Measurements from ENCODE around the gene ACTR3C. TPM values are rescaled to one million over a fixed set of nuclear protein-coding genes. Genes with fewer than 3 reads are reported as not detected.

ACTR3C gene
- total and polyA plus RNA-seq, 4 experiments from 2014 or later = 3.6 to 17.8 (median 10.8) TPM

DNA sequence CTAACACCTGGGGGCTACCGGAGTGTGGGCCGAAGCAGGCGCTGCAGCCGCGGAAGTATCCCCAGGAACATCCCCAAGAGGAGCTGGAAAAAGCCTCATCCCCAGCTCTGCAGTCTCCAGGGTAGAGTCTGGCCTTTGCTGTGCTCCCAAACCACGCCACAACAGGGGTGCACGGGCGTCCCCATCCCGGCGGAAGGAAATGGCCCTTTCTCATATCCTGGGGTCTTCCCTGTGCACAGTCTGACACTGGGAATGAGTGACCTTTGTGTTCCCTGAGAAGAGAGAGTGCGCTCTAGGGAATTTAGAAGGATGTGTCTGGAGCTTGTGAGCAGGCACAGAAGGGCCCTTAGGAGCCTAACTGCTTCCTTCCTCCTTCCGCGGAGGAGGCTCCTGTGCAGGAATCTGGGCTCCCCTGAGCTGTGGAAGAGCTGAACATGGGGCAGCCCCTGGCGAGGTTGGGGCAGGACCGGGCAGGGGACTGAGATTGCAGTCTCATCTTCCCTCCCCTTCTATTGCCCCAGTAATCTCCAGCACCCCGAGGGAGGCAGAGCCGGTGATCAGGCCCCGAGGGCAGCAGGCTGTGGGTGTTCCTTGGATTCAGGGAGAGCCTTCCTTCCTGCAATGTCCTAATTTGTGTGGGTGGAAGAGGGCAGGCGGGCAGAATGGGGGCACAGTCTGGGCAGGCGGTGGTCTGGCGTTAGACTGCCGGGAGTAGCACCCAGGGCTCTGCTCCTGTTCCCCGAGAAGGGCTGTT lies 46.6 kb upstream of the ACTR3C start:
- Mint-ChIP-seq H3K4me1 (peaks cover 10 to 47% (median 25%) of the 10 kb centered on the region in 4 donors), H3K27me3 (no peaks in the 10 kb centered on the region), H3K27ac (peak overlapping the region; percentile 79 to 94 (median 92)), H3K4me3 (peak overlapping the region; percentile 91 to 98 (median 95)), H3K36me3 (peaks cover 12 to 25% of the 10 kb centered on the region in 2 donors), H3K9me3 (no peaks in the 10 kb centered on the region)
- ChIA-PET CTCF (ENCODE audit: partially characterized antibody) (interaction anchor here (0.7 to 6.1 kb wide), 5 partner anchors 8 to 385 kb away, joined by 3 to 55 read pairs (median 3); partner anchors contain the start of gene ZNF775), POLR2A (ENCODE audit: partially characterized antibody) (interaction anchor here (1.1 to 6.9 kb wide), 11 partner anchors 8 to 857 kb away, joined by 3 to 101 read pairs (median 7); partner anchors contain the start of genes ABCF2, ACTR3C, GIMAP7 and LRRC61)
- Histone ChIP-seq H3K27me3 (ENCODE audit: insufficient read depth, low read length) (no peaks in the 10 kb centered on the region), H3K27ac (ENCODE audit: low read depth, low read length) (peak overlapping the region; percentile 75), H3K9me3 (ENCODE audit: control insufficient read depth in 1 of 2, low read length in 2 of 2) (no peaks in the 10 kb centered on the region), H3K36me3 (ENCODE audit: insufficient read depth, low read length) (peaks cover 13% of the 10 kb centered on the region), H3K4me3 (ENCODE audit: low read length in 2 of 2) (peak overlapping the region; percentile 64 to 89), H3K4me1 (ENCODE audit: insufficient read depth, low read length) (peaks cover 22% of the 10 kb centered on the region)
- intact Hi-C loops (cut with micrococcal nuclease) = loop anchor here (2.0 kb wide), 1 partner anchor 47 kb away; the partner anchor contains the start of genes ACTR3C and LRRC61
- no peak for DNase-seq

DNA sequence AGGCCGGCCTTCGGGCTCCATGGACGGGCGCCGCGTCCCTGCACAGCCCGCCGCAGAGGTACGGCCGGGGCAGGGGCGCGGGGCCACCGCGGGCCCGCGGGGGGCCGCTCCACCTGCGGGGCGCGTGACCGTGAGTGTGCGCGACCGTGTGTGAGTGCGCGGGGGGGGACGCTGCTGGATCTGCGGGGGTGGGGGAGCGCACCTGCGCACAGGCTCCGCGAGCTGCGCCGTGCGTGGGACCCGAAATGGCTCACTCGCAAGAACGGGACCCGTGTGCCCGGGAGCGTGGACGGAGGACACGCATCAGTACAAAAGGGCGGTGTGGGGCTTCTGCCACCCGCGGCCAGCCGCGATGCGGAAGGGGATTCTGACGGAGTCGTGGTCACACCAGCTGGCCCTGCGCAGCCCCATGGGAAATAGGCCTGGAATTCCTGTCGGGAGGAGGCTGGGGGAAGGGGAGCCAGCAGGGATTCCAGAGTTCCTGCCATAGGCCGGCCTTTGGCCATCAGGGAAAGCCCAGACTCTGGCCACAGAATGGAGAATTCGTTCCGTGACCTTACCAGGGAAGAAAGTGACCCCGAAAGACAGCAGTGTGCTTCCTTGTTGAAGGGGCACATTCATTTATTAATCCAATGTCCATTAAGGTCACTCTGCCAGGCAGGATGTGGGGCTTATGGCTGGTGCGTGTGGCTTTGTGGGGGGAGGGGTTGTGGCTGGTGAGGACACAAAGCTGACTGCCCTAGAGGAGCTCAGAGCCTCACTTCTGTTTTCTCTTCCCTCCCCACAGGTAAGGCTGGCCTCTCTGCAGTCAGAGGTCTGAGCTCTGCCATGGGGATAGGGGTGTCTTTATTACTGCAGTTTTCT lies 45.8 kb upstream of the ACTR3C start:
- no peaks in the 10 kb centered on the region for H3K9me3 ChIP-seq (ENCODE audit: control insufficient read depth in 1 of 2, low read length in 2 of 2)
- POLR2A ChIA-PET (ENCODE audit: partially characterized antibody) = interaction anchor here (0.6 to 6.9 kb wide), 22 partner anchors 9 to 858 kb away, joined by 3 to 101 read pairs (median 4); partner anchors contain the start of genes ABCF2, ACTR3C, GIMAP4 and GIMAP7
- H3K36me3 Mint-ChIP-seq = peaks cover 12 to 21% of the 10 kb centered on the region in 2 donors

GRCh38 chr7:150368096-150368883 lies 44.9 kb upstream of the ACTR3C start, which contains the start of gene REPIN1:
REPIN1 (plus strand) TSS chr7:150368822; CDS start chr7:150369712, 890 bp downstream.
- no peaks in the 10 kb centered on the region for H3K9me3 ChIP-seq (ENCODE audit: control insufficient read depth in 1 of 2, low read length in 2 of 2)
- H3K4me1 Mint-ChIP-seq = peaks cover 13 to 42% (median 25%) of the 10 kb centered on the region in 4 donors
- CTCF ChIA-PET (ENCODE audit: partially characterized antibody) = interaction anchor here (2.6 to 6.1 kb wide), 2 partner anchors 10 to 13 kb away, joined by 14 to 55 read pairs; partner anchors contain the start of gene ZNF775
- POLR2A ChIA-PET (ENCODE audit: partially characterized antibody) = interaction anchor here (0.6 to 6.9 kb wide), 19 partner anchors 10 to 642 kb away, joined by 3 to 101 read pairs (median 4); partner anchors contain the start of genes GIMAP4, GIMAP7, GIMAP8 and ZNF775
- peaks cover 13% of the 10 kb centered on the region for H3K36me3 ChIP-seq (ENCODE audit: insufficient read depth, low read length)
- no peaks in the 10 kb centered on the region for H3K27me3 Mint-ChIP-seq
- no peaks in the 10 kb centered on the region for H3K27me3 ChIP-seq (ENCODE audit: insufficient read depth, low read length)
- H3K4me3 Mint-ChIP-seq = peak within 1 kb of the TSS; percentile 91 to 98 (median 95)
- peaks cover 12 to 15% of the 10 kb centered on the region in 2 donors for H3K36me3 Mint-ChIP-seq
- H3K27ac ChIP-seq (ENCODE audit: low read depth, low read length) = peak within 1 kb of the TSS; percentile 75
- H3K27ac Mint-ChIP-seq = peak within 1 kb of the TSS; percentile 83 to 96 (median 93)
- H3K9me3 Mint-ChIP-seq = no peaks in the 10 kb centered on the region
- peak within 1 kb of the TSS; percentile 64 to 89 for H3K4me3 ChIP-seq (ENCODE audit: low read length in 2 of 2)
- peaks cover 26% of the 10 kb centered on the region for H3K4me1 ChIP-seq (ENCODE audit: insufficient read depth, low read length)
- DNase-seq = peak; percentile 75 to 91 (median 76)
- intact Hi-C loops (cut with micrococcal nuclease) = loop anchor here (1.0 to 2.0 kb wide), 3 partner anchors 11 to 45 kb away; partner anchors contain the start of genes ACTR3C, LRRC61 and ZNF775

More for the DNA sequence above, 45.8 kb upstream of the ACTR3C start:
- no peaks in the 10 kb centered on the region for H3K27me3 Mint-ChIP-seq
- Histone ChIP-seq H3K36me3 (ENCODE audit: insufficient read depth, low read length) (peaks cover 13% of the 10 kb centered on the region), H3K4me3 (ENCODE audit: low read length in 2 of 2) (peak overlapping the region; percentile 64 to 89), H3K27me3 (ENCODE audit: insufficient read depth, low read length) (no peaks in the 10 kb centered on the region), H3K4me1 (ENCODE audit: insufficient read depth, low read length) (peaks cover 24% of the 10 kb centered on the region), H3K27ac (ENCODE audit: low read depth, low read length) (peak overlapping the region; percentile 75)
- no peaks in the 10 kb centered on the region for H3K9me3 Mint-ChIP-seq
- intact Hi-C loops (cut with micrococcal nuclease) = loop anchor here (1.0 to 2.0 kb wide), 3 partner anchors 10 to 46 kb away; partner anchors contain the start of genes ACTR3C, LRRC61 and ZNF775
- peak in 4 of 5 donors; percentile 64 to 71 (median 66) for DNase-seq
- peak overlapping the region; percentile 79 to 94 (median 92) for H3K27ac Mint-ChIP-seq
- peaks cover 10 to 42% (median 23%) of the 10 kb centered on the region in 4 donors for H3K4me1 Mint-ChIP-seq
- peak overlapping the region; percentile 91 to 98 (median 95) for H3K4me3 Mint-ChIP-seq
- CTCF ChIA-PET (ENCODE audit: partially characterized antibody) = interaction anchor here (0.7 to 6.1 kb wide), 5 partner anchors 9 to 386 kb away, joined by 3 to 55 read pairs (median 3); partner anchors contain the start of gene ZNF775

DNA sequence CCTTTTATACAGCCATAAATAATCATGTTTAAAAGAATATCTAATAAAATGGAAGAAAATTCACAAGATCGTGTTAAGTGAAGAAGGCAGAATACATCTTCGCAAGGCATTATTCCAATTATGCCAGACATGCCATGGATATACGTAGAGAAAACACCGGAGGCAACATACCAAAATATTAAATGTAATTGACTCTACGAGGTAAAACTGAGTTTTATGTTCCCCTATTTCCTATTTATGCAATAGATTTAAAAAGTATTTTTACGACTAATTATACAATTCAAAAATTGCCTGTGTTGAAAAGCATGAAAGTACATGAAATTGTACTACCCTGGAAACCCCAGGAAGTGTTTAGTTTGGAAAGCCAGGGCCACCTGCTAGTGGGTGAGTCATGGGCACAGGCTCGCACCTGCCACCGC lies 44.3 kb upstream of the ACTR3C start:
- Histone ChIP-seq H3K27me3 (ENCODE audit: insufficient read depth, low read length) (no peaks in the 10 kb centered on the region), H3K9me3 (ENCODE audit: control insufficient read depth in 1 of 2, low read length in 2 of 2) (no peaks in the 10 kb centered on the region), H3K27ac (ENCODE audit: low read depth, low read length) (peak overlapping the region; percentile 75), H3K36me3 (ENCODE audit: insufficient read depth, low read length) (peaks cover 8% of the 10 kb centered on the region), H3K4me3 (ENCODE audit: low read length in 2 of 2) (peak overlapping the region; percentile 54 to 89), H3K4me1 (ENCODE audit: insufficient read depth, low read length) (peaks cover 26% of the 10 kb centered on the region)
- POLR2A ChIA-PET (ENCODE audit: partially characterized antibody) = interaction anchor here (0.6 to 6.9 kb wide), 14 partner anchors 10 to 643 kb away, joined by 3 to 101 read pairs (median 4); partner anchors contain the start of genes GIMAP4, GIMAP7, GIMAP8 and ZNF775
- CTCF ChIA-PET (ENCODE audit: partially characterized antibody) = interaction anchor here (1.2 to 6.1 kb wide), 4 partner anchors 10 to 13 kb away, joined by 4 to 55 read pairs (median 10); partner anchors contain the start of gene ZNF775
- Mint-ChIP-seq H3K27me3 (no peaks in the 10 kb centered on the region), H3K4me3 (peak overlapping the region; percentile 85 to 98 (median 90)), H3K36me3 (peaks cover 7 to 11% of the 10 kb centered on the region in 2 donors), H3K9me3 (no peaks in the 10 kb centered on the region), H3K27ac (peak overlapping the region; percentile 83 to 96 (median 89)), H3K4me1 (peaks cover 13 to 39% (median 23%) of the 10 kb centered on the region in 4 donors)
- intact Hi-C loops (cut with micrococcal nuclease) = loop anchor here (1.0 to 2.0 kb wide), 3 partner anchors 12 to 45 kb away; partner anchors contain the start of genes ACTR3C, LRRC61 and ZNF775
- DNase-seq = no peak

DNA sequence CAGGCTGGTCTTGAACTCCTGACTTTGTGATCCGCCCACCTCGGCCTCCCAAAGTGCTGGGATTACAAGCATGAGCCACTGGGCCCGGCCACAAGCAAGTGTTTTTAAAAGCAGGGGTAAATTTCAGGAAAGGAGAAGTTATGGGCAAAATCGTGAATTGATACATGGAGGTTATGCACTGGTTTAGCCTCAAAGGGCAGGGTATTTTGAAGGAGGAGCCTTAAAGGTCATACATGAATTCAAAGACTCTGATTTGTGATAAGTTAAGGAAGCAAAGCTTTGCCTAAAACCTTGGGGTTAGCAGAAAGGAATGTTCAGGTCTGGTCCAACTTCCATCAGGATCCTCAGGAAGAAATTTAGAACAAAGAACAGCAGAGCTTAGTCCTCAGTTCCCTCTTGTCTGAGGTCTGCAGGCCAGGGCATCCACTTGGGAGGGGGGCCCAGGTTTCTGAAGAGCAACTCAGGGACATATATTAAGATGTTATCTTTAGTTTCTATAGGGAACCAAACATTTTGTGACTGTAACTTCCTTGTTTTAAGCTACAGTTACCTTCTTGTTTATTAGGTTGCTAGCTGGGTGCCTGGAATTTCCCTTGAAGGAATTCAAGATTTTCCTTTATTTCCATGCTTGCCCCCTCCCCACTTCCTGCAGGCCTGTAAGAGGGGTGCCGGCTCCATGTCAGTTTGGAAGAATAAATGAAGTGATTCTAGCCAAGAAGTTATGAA lies 42.5 kb upstream of the ACTR3C start:
- Mint-ChIP-seq H3K27ac (peak overlapping the region in 6 of 7 donors; percentile 18 to 80 (median 51)), H3K27me3 (no peaks in the 10 kb centered on the region), H3K36me3 (peaks cover 3 to 10% of the 10 kb centered on the region in 2 donors), H3K4me3 (peak overlapping the region in 4 of 8 donors; percentile 34 to 54 (median 50)), H3K4me1 (peaks cover 12 to 47% (median 23%) of the 10 kb centered on the region in 4 donors), H3K9me3 (no peaks in the 10 kb centered on the region)
- no peaks in the 10 kb centered on the region for H3K9me3 ChIP-seq (ENCODE audit: control insufficient read depth in 1 of 2, low read length in 2 of 2)
- intact Hi-C loops (cut with micrococcal nuclease) = no loop called here
- ChIA-PET CTCF (ENCODE audit: partially characterized antibody) (interaction anchor here (1.2 to 6.1 kb wide), 6 partner anchors 10 to 390 kb away, joined by 3 to 55 read pairs (median 6); a partner anchor contains a TSS), POLR2A (ENCODE audit: partially characterized antibody) (interaction anchor here (0.6 to 6.9 kb wide), 4 partner anchors 8 to 40 kb away, joined by 3 to 101 read pairs (median 4); a partner anchor contains a TSS)
- H3K27me3 ChIP-seq (ENCODE audit: insufficient read depth, low read length) = no peaks in the 10 kb centered on the region
- H3K4me1 ChIP-seq (ENCODE audit: insufficient read depth, low read length) = peaks cover 26% of the 10 kb centered on the region
- no peak overlapping the region for H3K4me3 ChIP-seq (ENCODE audit: low read length in 2 of 2)
- DNase-seq = no peak
- peaks cover 4% of the 10 kb centered on the region for H3K36me3 ChIP-seq (ENCODE audit: insufficient read depth, low read length)
- H3K27ac ChIP-seq (ENCODE audit: low read depth, low read length) = no peak overlapping the region
